Measurements from ENCODE around the gene PRX. TPM values are rescaled to one million over a fixed set of nuclear protein-coding genes. Genes with fewer than 3 reads are reported as not detected.

The PRX gene
- polyA plus RNA-seq, 1 donor from 2014 or later: 0.20 TPM

GRCh38 chr19:40356681-40357595, 56.2 kb downstream of the PRX start:
- Histone ChIP-seq H3K9me2 (ENCODE audit: insufficient read depth, low read length) (no peaks in the 10 kb centered on the region), H3K79me2 (replicated peaks; ENCODE audit: insufficient read depth, low read length) (peaks cover 4% of the 10 kb centered on the region), H3F3A (ENCODE audit: insufficient read depth, low read length, poor library complexity, severe bottlenecking) (no peaks in the 10 kb centered on the region), H3K9ac (ENCODE audit: low read length) (no peak overlapping the region), H3K27me3 (ENCODE audit: insufficient read depth, low read depth, low read length) (no peaks in the 10 kb centered on the region), H2AFZ (ENCODE audit: low read depth, low read length) (no peak overlapping the region), H3K4me3 (ENCODE audit: low read length) (no peak overlapping the region), H3K4me2 (ENCODE audit: low read length) (no peak overlapping the region), H4K20me1 (ENCODE audit: insufficient read depth) (no peaks in the 10 kb centered on the region), H3K27ac (ENCODE audit: low read length) (no peak overlapping the region), H3K36me3 (ENCODE audit: insufficient read depth, low read length) (no peaks in the 10 kb centered on the region), H3K9me3 (ENCODE audit: low read length) (no peaks in the 10 kb centered on the region)
- TF ChIP-seq MXI1 (conservative IDR thresholded peaks at IDR 0.05; ENCODE audit: poor library complexity, severe bottlenecking): no peak
- TF ChIP-seq TAF1 (IDR thresholded peaks at IDR 0.05; ENCODE audit: low read depth): no peak
- no peak for TF ChIP-seq EP300 (conservative IDR thresholded peaks at IDR 0.05; ENCODE audit: poor library complexity, severe bottlenecking)

GRCh38 chr19:40355975-40356680, 57.0 kb downstream of the PRX start:
- H3K4me2 ChIP-seq (ENCODE audit: low read length): no peak overlapping the region
- H3K27me3 ChIP-seq (ENCODE audit: insufficient read depth, low read depth, low read length): no peaks in the 10 kb centered on the region
- H3K79me2 ChIP-seq (replicated peaks; ENCODE audit: insufficient read depth, low read length): peaks cover 4% of the 10 kb centered on the region
- TF ChIP-seq POLR2AphosphoS5 (IDR thresholded peaks at IDR 0.05) (no peak), EP300 (conservative IDR thresholded peaks at IDR 0.05; ENCODE audit: poor library complexity, severe bottlenecking) (no peak), SMC3 (conservative IDR thresholded peaks at IDR 0.05; ENCODE audit: poor library complexity) (no peak), TAF1 (IDR thresholded peaks at IDR 0.05; ENCODE audit: low read depth) (no peak), REST (IDR thresholded peaks at IDR 0.05; ENCODE audit: borderline replicate concordance) (no peak), EZH2 (IDR thresholded peaks at IDR 0.05; ENCODE audit: borderline replicate concordance, insufficient read depth, low read length, poor library complexity, severe bottlenecking) (no peak), MXI1 (conservative IDR thresholded peaks at IDR 0.05; ENCODE audit: poor library complexity, severe bottlenecking) (no peak), RAD21 (conservative IDR thresholded peaks at IDR 0.05) (no peak)
- no peak overlapping the region for H3K4me3 ChIP-seq (ENCODE audit: low read length)
- no peaks in the 10 kb centered on the region for H4K20me1 ChIP-seq (ENCODE audit: insufficient read depth)
- no peaks in the 10 kb centered on the region for H3F3A ChIP-seq (ENCODE audit: insufficient read depth, low read length, poor library complexity, severe bottlenecking)
- H3K9me2 ChIP-seq (ENCODE audit: insufficient read depth, low read length): no peaks in the 10 kb centered on the region
- H3K9me3 ChIP-seq (ENCODE audit: low read length): no peaks in the 10 kb centered on the region
- H3K36me3 ChIP-seq (ENCODE audit: insufficient read depth, low read length): no peaks in the 10 kb centered on the region
- no peak overlapping the region for H3K9ac ChIP-seq (ENCODE audit: low read length)
- no peak overlapping the region for H2AFZ ChIP-seq (ENCODE audit: low read depth, low read length)
- no peak overlapping the region for H3K27ac ChIP-seq (ENCODE audit: low read length)

Measured in neural cell (in vitro differentiated cells).